Gastrocnemius medialis (tissue), 4 donors: ENCODE results near the gene STAMBP. TPM values are rescaled to one million over a fixed set of nuclear protein-coding genes. Genes with fewer than 3 reads are reported as not detected.

Source experiments
- ATAC-seq, 2 donors: fragments of 150-250 bp; one replicate each; pipeline ENCODE4 v1.9.1; 2016
- DNase-seq, 2 donors: peaks; one replicate each; pipeline ENCODE4 v3.0.0-alpha.2; 2019
- H3K27ac ChIP-seq, 4 donors: fragments of 200-600 bp; sonication (generic); 1 replicate in 1 of 4; 2 replicates in 3 of 4; pipeline ENCODE4 v1.5.1; 2016 to 2018; ENCODE audit warnings: mild to moderate bottlenecking in 2 of 4, moderate library complexity in 1 of 4
- H3K27me3 ChIP-seq, 3 donors: fragments of 200-600 bp; sonication (generic) in 2 of 3; 1 replicate in 1 of 3; 2 replicates in 2 of 3; pipeline versions ENCODE4 v1.5.1 to v1.6.0; 2016 to 2019; ENCODE audit warnings: mild to moderate bottlenecking in 1 of 3, moderate library complexity in 1 of 3
- H3K36me3 ChIP-seq, 2 donors: fragments of 200-600 bp; sonication (generic) in 1 of 2; one replicate each; pipeline ENCODE4 v1.5.1; 2017 to 2018
- H3K4me1 ChIP-seq, 2 donors: fragments of 200-600 bp; sonication (generic) in 1 of 2; one replicate each; pipeline ENCODE4 v1.5.1; 2016 to 2017; ENCODE audit warnings: mild to moderate bottlenecking in 2 of 2
- H3K4me3 ChIP-seq, 4 donors: fragments of 200-600 bp; sonication (generic) in 3 of 4; 1 replicate in 1 of 4; 2 replicates in 3 of 4; pipeline ENCODE4 v1.5.1; 2016 to 2019; ENCODE audit warnings: mild to moderate bottlenecking in 2 of 4
- H3K9me3 ChIP-seq, 3 donors: fragments of 200-600 bp; sonication (generic) in 2 of 3; 1 replicate in 1 of 3; 2 replicates in 2 of 3; pipeline ENCODE4 v1.5.1; 2016 to 2019
- CTCF ChIP-seq, 5 experiments: fragments of 450-650 bp in 3 of 5; fragments of 200-600 bp in 2 of 5; sonication (generic) in 2 of 5; IDR thresholded peaks in 4 of 5; conservative IDR thresholded peaks in 1 of 5; 1 replicate in 4 of 5; 2 replicates in 1 of 5; pipeline ENCODE4 v1.5.1; 2016 to 2019; ENCODE audit warnings: antibody characterized with exemption in 5 of 5, mild to moderate bottlenecking in 3 of 5, moderate library complexity in 3 of 5
- POLR2A ChIP-seq, 2 donors: fragments of 450-650 bp; IDR thresholded peaks; one replicate each; pipeline ENCODE4 v1.6.1; 2017; ENCODE audit warnings: antibody characterized with exemption in 2 of 2, mild to moderate bottlenecking in 2 of 2, moderate library complexity in 2 of 2
- in situ Hi-C, 4 donors: fragments of 200-750 bp; cut with MboI; loops; one replicate each; pipeline versions ENCODE4 v1.15.0 to v1.8.0; 2017; ENCODE audit warnings: low sequenced_read_pairs in 4 of 4
- intact Hi-C: fragments of 100-400 bp; cut with DNase I; formaldehyde crosslinking; loops from one replicate; pipeline ENCODE4 v1.15.1; 2023; ENCODE audit warnings: low total_unique reads
- total RNA-seq, 4 donors: library from RNA; depleted of rRNA; stranded (reverse); fragments of >200 nt; gene quantifications; one replicate each; pipeline versions ENCODE4 v1.1.0 to v1.2.3, GENCODE V29; 2016

STAMBP gene
- total RNA-seq, 4 donors from 2014 or later, result 38.0 to 85.4 (median 67.1) TPM

GRCh38 chr2:73915437-73915993 lies 86.8 kb downstream of the STAMBP start:
- TF ChIP-seq CTCF (IDR thresholded peaks at IDR 0.05 in 4 of 5, conservative IDR thresholded peaks at IDR 0.05 in 1 of 5), result no peak
- no peak for TF ChIP-seq POLR2A (IDR thresholded peaks at IDR 0.05)
- no peak overlapping the region for H3K27ac ChIP-seq
- in situ Hi-C loops (no loop called here), intact Hi-C loops (no loop called here)
- H3K36me3 ChIP-seq, result no peaks in the 10 kb centered on the region
- no peak for ATAC-seq
- no peaks in the 10 kb centered on the region for H3K4me1 ChIP-seq
- no peaks in the 10 kb centered on the region for H3K9me3 ChIP-seq
- DNase-seq, result no peak
- no peak overlapping the region for H3K4me3 ChIP-seq
- peaks cover 3 to 12% (median 4%) of the 10 kb centered on the region in 3 donors for H3K27me3 ChIP-seq

GRCh38 chr2:73916666-73917065 lies 87.9 kb downstream of the STAMBP start:
- Histone ChIP-seq H3K36me3 (no peaks in the 10 kb centered on the region), H3K4me1 (no peaks in the 10 kb centered on the region), H3K9me3 (no peaks in the 10 kb centered on the region), H3K27ac (no peak overlapping the region), H3K4me3 (no peak overlapping the region), H3K27me3 (peaks cover 4 to 14% (median 12%) of the 10 kb centered on the region in 3 donors)
- TF ChIP-seq POLR2A (IDR thresholded peaks at IDR 0.05), result no peak
- intact Hi-C loops (no loop called here), in situ Hi-C loops (no loop called here)
- ATAC-seq, result no peak
- no peak for DNase-seq

- Histone ChIP-seq H3K4me3 (no peak overlapping the region), H3K4me1 (no peaks in the 10 kb centered on the region), H3K27me3 (peaks cover 4 to 14% (median 13%) of the 10 kb centered on the region in 3 donors), H3K27ac (no peak overlapping the region), H3K36me3 (no peaks in the 10 kb centered on the region), H3K9me3 (no peaks in the 10 kb centered on the region)
- DNase-seq (no peak), ATAC-seq (no peak)
- no peak for TF ChIP-seq POLR2A (IDR thresholded peaks at IDR 0.05)
- TF ChIP-seq CTCF (IDR thresholded peaks at IDR 0.05 in 4 of 5, conservative IDR thresholded peaks at IDR 0.05 in 1 of 5), result no peak
- intact Hi-C loops, result no loop called here
- in situ Hi-C loops, result no loop called here
These were observed 88.5 kb downstream of the STAMBP start for GRCh38 chr2:73917296-73917695.

- Histone ChIP-seq H3K4me3 (no peak overlapping the region), H3K27me3 (peaks cover 4 to 14% (median 13%) of the 10 kb centered on the region in 3 donors), H3K9me3 (no peaks in the 10 kb centered on the region), H3K36me3 (no peaks in the 10 kb centered on the region), H3K27ac (no peak overlapping the region), H3K4me1 (no peaks in the 10 kb centered on the region)
- in situ Hi-C loops (no loop called here), intact Hi-C loops (no loop called here)
- ATAC-seq (no peak), DNase-seq (no peak)
- TF ChIP-seq CTCF (IDR thresholded peaks at IDR 0.05 in 4 of 5, conservative IDR thresholded peaks at IDR 0.05 in 1 of 5) (no peak), POLR2A (IDR thresholded peaks at IDR 0.05) (no peak)
These were observed 89.0 kb downstream of the STAMBP start for GRCh38 chr2:73917696-73918207.

- TF ChIP-seq CTCF (IDR thresholded peaks at IDR 0.05 in 4 of 5, conservative IDR thresholded peaks at IDR 0.05 in 1 of 5), result no peak
- TF ChIP-seq POLR2A (IDR thresholded peaks at IDR 0.05), result no peak
- in situ Hi-C loops (no loop called here), intact Hi-C loops (no loop called here)
- Histone ChIP-seq H3K27me3 (peaks cover 4 to 14% (median 13%) of the 10 kb centered on the region in 3 donors), H3K9me3 (no peaks in the 10 kb centered on the region), H3K4me3 (no peak overlapping the region), H3K27ac (no peak overlapping the region), H3K4me1 (no peaks in the 10 kb centered on the region), H3K36me3 (no peaks in the 10 kb centered on the region)
- no peak for DNase-seq
- ATAC-seq, result no peak
These were observed 90.1 kb downstream of the STAMBP start for GRCh38 chr2:73918856-73919255.
